Nephron (organoid): ENCODE data around the gene GRIN1.

Source experiments
- H3K27ac Mint-ChIP-seq, 3 experiments: 2 replicates each; pipeline ENCODE4 v1.8.0; 2020; ENCODE audit warnings: mixed read lengths in 3 of 3, mild to moderate bottlenecking in 2 of 3, moderate library complexity in 1 of 3
- H3K27me3 Mint-ChIP-seq: 2 replicates; pipeline ENCODE4 v1.8.0; 2021; ENCODE audit warnings: low read depth, mild to moderate bottlenecking, moderate library complexity, mixed read lengths
- H3K36me3 Mint-ChIP-seq: 2 replicates; pipeline ENCODE4 v1.8.0; 2020; ENCODE audit warnings: low read depth, mixed read lengths
- H3K4me1 Mint-ChIP-seq: 2 replicates; pipeline ENCODE4 v1.8.0; 2020; ENCODE audit warnings: mixed read lengths
- H3K4me3 Mint-ChIP-seq, 3 experiments: 2 replicates each; pipeline ENCODE4 v1.8.0; 2020; ENCODE audit warnings: mild to moderate bottlenecking in 3 of 3, mixed read lengths in 3 of 3, moderate library complexity in 2 of 3
- H3K9me3 Mint-ChIP-seq: 2 replicates; pipeline ENCODE4 v1.8.0; 2020; ENCODE audit warnings: mixed read lengths
- TF ChIP-seq, protein P1 (sequence below), 3 experiments: fragments of 200-600 bp; sonication (generic); IDR thresholded peaks; one replicate each; pipeline ENCODE4 v1.5.0; 2021; ENCODE audit warnings: antibody characterized with exemption in 3 of 3; ENCODE audit not compliant: unreplicated experiment in 3 of 3

Gene GRIN1

DNA sequence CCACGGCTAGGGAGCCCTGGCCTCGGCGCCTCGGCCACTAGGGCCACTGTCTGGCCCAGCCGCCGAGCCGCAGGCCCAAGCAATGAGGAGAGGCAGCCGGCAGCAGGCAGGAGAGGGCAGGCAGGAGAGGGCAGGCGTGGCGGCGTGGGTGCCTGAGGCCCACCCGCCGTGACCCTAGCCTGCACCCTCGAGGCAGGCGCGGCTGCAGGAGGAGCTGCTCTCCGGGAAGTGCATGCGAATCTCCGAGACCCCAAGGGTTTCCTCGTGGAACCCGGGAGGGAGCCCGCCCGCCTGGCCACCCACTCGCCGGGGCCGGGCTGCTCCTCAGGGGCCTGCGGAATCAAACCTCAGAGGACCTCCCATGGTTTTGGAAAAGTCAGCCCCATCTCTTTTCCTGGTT is 9.3 kb downstream of the GRIN1 start:
- Mint-ChIP-seq H3K27me3 (peaks cover 59% of the 10 kb centered on the region), H3K36me3 (no peaks in the 10 kb centered on the region), H3K9me3 (no peaks in the 10 kb centered on the region), H3K4me1 (no peaks in the 10 kb centered on the region), H3K4me3 (no peak overlapping the region), H3K27ac (no peak overlapping the region)
- TF ChIP-seq, protein P1, sequence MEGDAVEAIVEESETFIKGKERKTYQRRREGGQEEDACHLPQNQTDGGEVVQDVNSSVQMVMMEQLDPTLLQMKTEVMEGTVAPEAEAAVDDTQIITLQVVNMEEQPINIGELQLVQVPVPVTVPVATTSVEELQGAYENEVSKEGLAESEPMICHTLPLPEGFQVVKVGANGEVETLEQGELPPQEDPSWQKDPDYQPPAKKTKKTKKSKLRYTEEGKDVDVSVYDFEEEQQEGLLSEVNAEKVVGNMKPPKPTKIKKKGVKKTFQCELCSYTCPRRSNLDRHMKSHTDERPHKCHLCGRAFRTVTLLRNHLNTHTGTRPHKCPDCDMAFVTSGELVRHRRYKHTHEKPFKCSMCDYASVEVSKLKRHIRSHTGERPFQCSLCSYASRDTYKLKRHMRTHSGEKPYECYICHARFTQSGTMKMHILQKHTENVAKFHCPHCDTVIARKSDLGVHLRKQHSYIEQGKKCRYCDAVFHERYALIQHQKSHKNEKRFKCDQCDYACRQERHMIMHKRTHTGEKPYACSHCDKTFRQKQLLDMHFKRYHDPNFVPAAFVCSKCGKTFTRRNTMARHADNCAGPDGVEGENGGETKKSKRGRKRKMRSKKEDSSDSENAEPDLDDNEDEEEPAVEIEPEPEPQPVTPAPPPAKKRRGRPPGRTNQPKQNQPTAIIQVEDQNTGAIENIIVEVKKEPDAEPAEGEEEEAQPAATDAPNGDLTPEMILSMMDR (IDR thresholded peaks at IDR 0.05; ENCODE audit: unreplicated experiment in 3 of 3): no peak

DNA sequence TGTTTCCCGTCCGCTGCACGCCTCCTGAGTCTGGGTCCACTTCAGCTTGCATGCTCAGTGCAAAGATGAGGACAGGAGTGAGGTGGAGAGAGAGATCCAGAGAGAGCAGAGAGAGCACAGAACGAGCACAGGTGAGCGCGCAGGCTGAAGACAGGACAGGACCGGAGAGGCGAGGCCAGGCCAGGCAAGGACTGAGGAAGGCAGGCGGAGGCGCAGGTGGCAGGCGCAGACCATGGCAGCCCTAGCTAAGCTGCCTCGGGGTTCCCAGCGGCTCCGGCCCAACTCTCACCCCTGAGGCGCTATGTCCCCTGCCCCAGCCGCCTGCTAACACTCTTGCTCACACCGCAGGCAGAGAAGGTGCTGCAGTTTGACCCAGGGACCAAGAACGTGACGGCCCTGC is 9.7 kb downstream of the GRIN1 start:
- H3K9me3 Mint-ChIP-seq: no peaks in the 10 kb centered on the region
- TF ChIP-seq, protein P1 (IDR thresholded peaks at IDR 0.05; ENCODE audit: unreplicated experiment in 3 of 3): no peak
- H3K4me3 Mint-ChIP-seq: no peak overlapping the region

DNA sequence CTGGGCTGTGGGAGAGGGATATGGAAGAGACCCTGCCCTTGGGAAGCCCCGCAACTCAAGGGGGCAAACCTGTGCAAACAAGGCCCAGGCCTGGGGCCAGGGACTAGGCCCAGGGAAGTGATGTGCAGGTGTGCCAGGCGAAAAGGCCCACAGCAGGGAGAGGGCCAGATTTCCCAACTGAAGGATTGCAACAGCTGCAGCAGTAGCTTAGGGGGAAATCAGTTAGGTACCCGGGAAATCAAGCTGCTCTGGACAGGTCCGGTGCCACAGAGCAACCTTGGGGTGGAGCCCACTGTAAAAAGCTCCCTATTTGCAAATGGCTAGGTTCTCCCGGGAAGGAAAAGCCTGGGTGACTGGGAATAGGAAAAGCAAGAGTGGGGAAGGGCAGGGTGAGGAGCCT is 10.4 kb downstream of the GRIN1 start:
- Mint-ChIP-seq H3K27ac (no peak overlapping the region), H3K9me3 (no peaks in the 10 kb centered on the region), H3K27me3 (peaks cover 48% of the 10 kb centered on the region), H3K4me1 (no peaks in the 10 kb centered on the region), H3K36me3 (no peaks in the 10 kb centered on the region), H3K4me3 (no peak overlapping the region)
- TF ChIP-seq, protein P1 (IDR thresholded peaks at IDR 0.05; ENCODE audit: unreplicated experiment in 3 of 3): no peak

More for the DNA sequence above, 9.7 kb downstream of the GRIN1 start:
- Mint-ChIP-seq H3K36me3 (no peaks in the 10 kb centered on the region), H3K27ac (no peak overlapping the region), H3K27me3 (peaks cover 55% of the 10 kb centered on the region), H3K4me1 (no peaks in the 10 kb centered on the region)

DNA sequence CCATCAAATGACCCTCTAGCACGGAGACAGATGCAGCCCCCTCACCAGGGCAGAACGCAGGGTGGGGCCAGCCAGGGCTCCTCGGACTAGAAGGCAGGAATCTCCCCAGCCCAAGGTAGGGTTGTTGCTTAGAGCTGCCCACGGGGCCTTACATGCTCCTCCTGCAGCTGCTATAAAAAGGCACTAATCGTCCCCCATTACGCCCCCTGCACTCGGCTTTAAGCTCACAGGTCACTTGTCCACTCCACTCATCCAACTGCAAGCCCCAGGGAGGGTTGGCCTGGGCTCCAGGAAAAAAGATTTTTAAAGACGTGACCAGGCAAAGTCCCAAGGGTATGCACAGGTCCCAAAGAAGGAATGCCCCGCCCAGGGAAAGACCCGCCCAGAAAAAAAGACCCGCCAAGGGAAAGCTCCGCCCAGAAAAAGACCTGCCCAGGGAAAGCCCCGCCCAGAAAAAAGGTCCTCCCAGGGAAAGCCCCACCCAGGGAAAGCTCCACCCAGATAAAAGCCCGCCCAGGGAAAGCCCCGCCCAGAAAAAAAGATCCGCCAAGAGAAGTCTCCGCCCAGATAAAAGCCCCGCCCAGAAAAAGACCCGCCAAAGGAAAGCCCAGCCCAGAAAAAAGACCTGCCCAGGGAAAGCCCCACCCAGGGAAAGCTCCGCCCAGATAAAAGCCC is 11.1 kb downstream of the GRIN1 start:
- Mint-ChIP-seq H3K27ac (no peak overlapping the region), H3K4me3 (no peak overlapping the region), H3K4me1 (no peaks in the 10 kb centered on the region), H3K9me3 (no peaks in the 10 kb centered on the region), H3K36me3 (no peaks in the 10 kb centered on the region), H3K27me3 (peaks cover 54% of the 10 kb centered on the region)
- TF ChIP-seq, protein P1 (IDR thresholded peaks at IDR 0.05; ENCODE audit: unreplicated experiment in 3 of 3): no peak

DNA sequence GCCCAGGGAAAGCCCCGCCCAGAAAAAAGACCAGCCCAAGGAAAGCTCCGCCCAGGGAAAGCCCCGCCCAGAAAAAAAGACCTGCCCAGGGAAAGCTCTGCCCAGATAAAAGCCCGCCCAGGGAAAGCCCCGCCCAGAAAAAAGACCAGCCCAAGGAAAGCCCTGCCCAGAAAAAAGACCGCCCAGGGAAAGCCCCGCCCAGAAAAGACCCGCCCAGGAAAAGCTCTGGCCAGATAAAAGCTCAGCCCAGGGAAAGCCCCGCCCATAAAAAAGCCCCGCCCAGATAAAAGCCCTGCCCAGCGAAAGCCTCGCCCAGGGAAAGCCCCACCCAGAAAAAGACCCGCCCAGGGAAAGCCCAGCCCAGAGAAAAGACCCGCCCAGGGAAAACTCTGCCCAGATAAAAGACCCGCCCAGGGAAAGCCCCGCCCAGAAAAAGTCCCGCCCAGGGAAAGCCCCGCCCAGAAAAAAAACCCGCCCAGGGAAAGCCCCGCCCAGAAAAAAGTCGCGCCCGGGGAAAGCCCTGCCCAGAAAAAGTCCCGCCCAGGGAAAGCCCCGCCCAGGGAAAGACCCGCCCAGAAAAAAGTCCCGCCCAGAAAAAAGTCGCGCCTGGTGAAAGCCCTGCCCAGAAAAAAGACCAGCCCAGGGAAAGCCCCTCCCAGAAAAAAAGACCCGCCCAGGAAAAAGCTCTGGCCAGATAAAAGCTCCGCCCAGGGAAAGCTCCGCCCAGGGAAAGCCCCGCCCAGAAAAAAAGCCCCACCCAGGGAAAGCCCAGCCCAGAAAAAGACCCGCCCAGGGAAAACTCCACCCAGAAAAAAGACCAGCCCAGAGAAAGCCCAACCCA is 11.9 kb downstream of the GRIN1 start:
- no peak overlapping the region for H3K27ac Mint-ChIP-seq
- H3K4me3 Mint-ChIP-seq: no peak overlapping the region
- no peaks in the 10 kb centered on the region for H3K9me3 Mint-ChIP-seq
- peaks cover 59% of the 10 kb centered on the region for H3K27me3 Mint-ChIP-seq
- H3K4me1 Mint-ChIP-seq: no peaks in the 10 kb centered on the region
- H3K36me3 Mint-ChIP-seq: no peaks in the 10 kb centered on the region
- TF ChIP-seq, protein P1 (IDR thresholded peaks at IDR 0.05; ENCODE audit: unreplicated experiment in 3 of 3): no peak
